CD4-positive, CD25-positive, alpha-beta regulatory T cell (primary cell): ENCODE data around the gene C1orf216. TPM values are rescaled to one million over a fixed set of nuclear protein-coding genes. Genes with fewer than 3 reads are reported as not detected.
"Not testable (repeated sequence)": the region's sequence is repeated elsewhere in the genome, so short reads cannot be mapped to it uniquely, and the experiment has no call there.

Experiments
- ATAC-seq, 2 donors: fragments of 150-1000 bp; cut with Tn5 transposase; one replicate each; pipeline ENCODE4 v1.10.0; 2021; ENCODE audit warnings: low read depth in 2 of 2, moderate number of reproducible peaks in 2 of 2, moderate library complexity in 1 of 2
- DNase-seq, 3 donors: peaks; one replicate each; pipeline versions ENCODE4 v3.0.0 to v3.0.0-alpha.2; 2012 to 2022; ENCODE audit warnings: mixed read lengths in 1 of 3
- H3K27ac ChIP-seq: one replicate; pipeline ENCODE4 v1.7.0; 2013; ENCODE audit warnings: mild to moderate bottlenecking, low read length; ENCODE audit not compliant: insufficient read depth, poor library complexity, severe bottlenecking
- H3K27me3 ChIP-seq: one replicate; pipeline ENCODE4 v1.7.0; 2013; ENCODE audit warnings: low read length; ENCODE audit not compliant: control insufficient read depth, insufficient read depth
- H3K36me3 ChIP-seq: one replicate; pipeline ENCODE4 v1.7.0; 2013; ENCODE audit warnings: mild to moderate bottlenecking, low read length, moderate library complexity; ENCODE audit not compliant: control insufficient read depth, insufficient read depth
- H3K4me1 ChIP-seq: 2 replicates; pipeline ENCODE4 v1.7.0; 2013; ENCODE audit warnings: mild to moderate bottlenecking, low read length; ENCODE audit not compliant: insufficient read depth, control insufficient read depth, poor library complexity, severe bottlenecking
- H3K4me3 ChIP-seq: one replicate; pipeline ENCODE4 v1.7.0; 2013; ENCODE audit warnings: low read depth, mild to moderate bottlenecking, low read length, moderate library complexity
- H3K9me3 ChIP-seq, 2 experiments: 1 replicate in 1 of 2; 2 replicates in 1 of 2; pipeline ENCODE4 v1.7.0; 2013; ENCODE audit warnings: low read length in 2 of 2, mild to moderate bottlenecking in 1 of 2, moderate library complexity in 1 of 2; ENCODE audit not compliant: control insufficient read depth in 2 of 2
- H3K27ac Mint-ChIP-seq, 3 donors: one replicate each; pipeline ENCODE4 v1.8.0; 2020 to 2022; ENCODE audit warnings: mild to moderate bottlenecking in 3 of 3, mixed read lengths in 3 of 3, moderate library complexity in 2 of 3
- H3K27me3 Mint-ChIP-seq: one replicate; pipeline ENCODE4 v1.8.0; 2022; ENCODE audit warnings: mild to moderate bottlenecking, mixed read lengths
- H3K36me3 Mint-ChIP-seq: one replicate; pipeline ENCODE4 v1.8.0; 2020; ENCODE audit warnings: mixed read lengths
- H3K4me1 Mint-ChIP-seq, 4 donors: one replicate each; pipeline ENCODE4 v1.8.0; 2020 to 2022; ENCODE audit warnings: mixed read lengths in 4 of 4, mild to moderate bottlenecking in 1 of 4
- H3K4me3 Mint-ChIP-seq, 4 donors: one replicate each; pipeline ENCODE4 v1.8.0; 2020 to 2022; ENCODE audit warnings: mild to moderate bottlenecking in 4 of 4, mixed read lengths in 4 of 4, moderate library complexity in 3 of 4
- H3K9me3 Mint-ChIP-seq, 7 donors: one replicate each; pipeline ENCODE4 v1.8.0; 2020 to 2022; ENCODE audit warnings: mixed read lengths in 7 of 7, mild to moderate bottlenecking in 3 of 7, moderate library complexity in 2 of 7
- polyA plus RNA-seq, 4 donors: library from polyadenylated mRNA; unstranded; fragments of 300-500 nt; fragmentation: Illumina TruSeq; gene quantifications; one replicate each; pipeline ENCODE4 v1.2.3, GENCODE V29; 2021
- total RNA-seq: library from RNA; stranded (reverse); gene quantifications from one replicate; pipeline ENCODE4 v1.2.3, GENCODE V29; 2022

The C1orf216 gene
- total and polyA plus RNA-seq, 5 donors from 2014 or later, result 9.0 to 23.9 (median 14.5) TPM

- Histone ChIP-seq H3K36me3 (no peaks in the 10 kb centered on the region), H3K27ac (no peak overlapping the region), H3K9me3 (no peaks in the 10 kb centered on the region), H3K4me1 (peaks cover 41% of the 10 kb centered on the region), H3K27me3 (no peaks in the 10 kb centered on the region), H3K4me3 (peak overlapping the region; percentile 22)
- ATAC-seq (no peak), DNase-seq (no peak)
- Mint-ChIP-seq H3K27me3 (no peaks in the 10 kb centered on the region), H3K9me3 (no peaks in the 10 kb centered on the region), H3K4me3 (peak overlapping the region; percentile 0 to 74 (median 46)), H3K36me3 (peaks cover 6% of the 10 kb centered on the region), H3K4me1 (peaks cover 19 to 38% (median 32%) of the 10 kb centered on the region in 4 donors), H3K27ac (peak overlapping the region in 2 of 3 donors; percentile 50 to 85)
Measured at GRCh38 chr1:35714921-35715567, 3.6 kb downstream of the C1orf216 start.

GRCh38 chr1:35711098-35711497, 7.6 kb downstream of the C1orf216 start:
- not testable (repeated sequence) for ATAC-seq, H3K27ac ChIP-seq, H3K27me3 ChIP-seq, H3K36me3 Mint-ChIP-seq, H3K9me3 ChIP-seq, H3K36me3 ChIP-seq, H3K9me3 Mint-ChIP-seq, H3K4me3 Mint-ChIP-seq, H3K27ac Mint-ChIP-seq, H3K4me3 ChIP-seq, DNase-seq
- H3K4me1 Mint-ChIP-seq, result peaks cover 10 to 34% (median 20%) of the 10 kb centered on the region in 4 donors
- peaks cover 33% of the 10 kb centered on the region for H3K4me1 ChIP-seq
- H3K27me3 Mint-ChIP-seq, result peaks cover 27% of the 10 kb centered on the region

GRCh38 chr1:35708952-35709351, 9.7 kb downstream of the C1orf216 start:
- ATAC-seq, result no peak
- no peaks in the 10 kb centered on the region for H3K36me3 Mint-ChIP-seq
- H3K27me3 ChIP-seq, result peaks cover 7% of the 10 kb centered on the region

GRCh38 chr1:35708441-35708921, 10.2 kb downstream of the C1orf216 start:
- H3K4me3 ChIP-seq, result no peak overlapping the region
- DNase-seq (peak in 1 of 3 donors; percentile 9), ATAC-seq (no peak)
- H3K27ac Mint-ChIP-seq, result peak overlapping the region in 1 of 3 donors; percentile 81
- peaks cover 18% of the 10 kb centered on the region for H3K4me1 ChIP-seq
- no peaks in the 10 kb centered on the region for H3K36me3 ChIP-seq
- peaks cover 7% of the 10 kb centered on the region for H3K27me3 ChIP-seq
- peaks cover 3 to 20% (median 11%) of the 10 kb centered on the region in 4 donors for H3K4me1 Mint-ChIP-seq
- peaks cover 47% of the 10 kb centered on the region for H3K27me3 Mint-ChIP-seq
- H3K9me3 Mint-ChIP-seq, result peaks cover 0 to 2% (median 0%) of the 10 kb centered on the region in 7 donors
- no peak overlapping the region for H3K27ac ChIP-seq
- H3K36me3 Mint-ChIP-seq, result no peaks in the 10 kb centered on the region
- peak overlapping the region; percentile 59 to 87 (median 78) for H3K4me3 Mint-ChIP-seq
- H3K9me3 ChIP-seq, result no peaks in the 10 kb centered on the region

More at GRCh38 chr1:35708952-35709351, 9.7 kb downstream of the C1orf216 start:
- peaks cover 18% of the 10 kb centered on the region for H3K4me1 ChIP-seq
- H3K9me3 ChIP-seq, result no peaks in the 10 kb centered on the region
- Mint-ChIP-seq H3K4me3 (peak overlapping the region; percentile 59 to 87 (median 78)), H3K27me3 (peaks cover 44% of the 10 kb centered on the region), H3K27ac (peak overlapping the region in 1 of 3 donors; percentile 81), H3K9me3 (peaks cover 0 to 2% (median 0%) of the 10 kb centered on the region in 7 donors), H3K4me1 (peaks cover 3 to 20% (median 11%) of the 10 kb centered on the region in 4 donors)
- no peaks in the 10 kb centered on the region for H3K36me3 ChIP-seq
- no peak overlapping the region for H3K4me3 ChIP-seq
- H3K27ac ChIP-seq, result no peak overlapping the region
- DNase-seq, result no peak

- ATAC-seq (peak; percentile 26 to 42), DNase-seq (peak in 2 of 3 donors; percentile 13 to 21)
- Histone ChIP-seq H3K4me3 (no peak overlapping the region), H3K36me3 (no peaks in the 10 kb centered on the region), H3K27ac (no peak overlapping the region), H3K27me3 (peaks cover 11% of the 10 kb centered on the region), H3K9me3 (no peaks in the 10 kb centered on the region), H3K4me1 (peaks cover 18% of the 10 kb centered on the region)
- H3K36me3 Mint-ChIP-seq, result no peaks in the 10 kb centered on the region
- H3K27me3 Mint-ChIP-seq, result peaks cover 52% of the 10 kb centered on the region
- H3K4me1 Mint-ChIP-seq, result peaks cover 3 to 20% (median 11%) of the 10 kb centered on the region in 4 donors
- H3K9me3 Mint-ChIP-seq, result peaks cover 0 to 2% (median 0%) of the 10 kb centered on the region in 7 donors
- H3K4me3 Mint-ChIP-seq, result peak overlapping the region; percentile 82 to 87 (median 85)
- no peak overlapping the region for H3K27ac Mint-ChIP-seq
Measured at GRCh38 chr1:35707601-35708440, 10.9 kb downstream of the C1orf216 start.

- peaks cover 56% of the 10 kb centered on the region for H3K27me3 Mint-ChIP-seq
- peak in 1 of 3 donors; percentile 31 for DNase-seq
Measured at GRCh38 chr1:35706846-35707600, 11.7 kb downstream of the C1orf216 start.

GRCh38 chr1:35702508-35702907, 16.2 kb downstream of the C1orf216 start:
- Mint-ChIP-seq H3K27ac (no peak overlapping the region), H3K9me3 (peaks cover 0 to 2% (median 0%) of the 10 kb centered on the region in 7 donors)

More at GRCh38 chr1:35706846-35707600, 11.7 kb downstream of the C1orf216 start:
- Mint-ChIP-seq H3K36me3 (no peaks in the 10 kb centered on the region), H3K4me1 (peaks cover 3 to 20% (median 11%) of the 10 kb centered on the region in 4 donors), H3K27ac (peak overlapping the region in 1 of 3 donors; percentile 75), H3K4me3 (peak overlapping the region; percentile 66 to 84 (median 74)), H3K9me3 (peaks cover 0 to 2% (median 0%) of the 10 kb centered on the region in 7 donors)
- Histone ChIP-seq H3K27ac (no peak overlapping the region), H3K36me3 (no peaks in the 10 kb centered on the region), H3K4me1 (peaks cover 18% of the 10 kb centered on the region), H3K4me3 (no peak overlapping the region), H3K27me3 (peaks cover 11% of the 10 kb centered on the region), H3K9me3 (no peaks in the 10 kb centered on the region)
- ATAC-seq, result peak; percentile 19 to 32

More at GRCh38 chr1:35702508-35702907, 16.2 kb downstream of the C1orf216 start:
- Mint-ChIP-seq H3K4me1 (peaks cover 0 to 13% (median 6%) of the 10 kb centered on the region in 4 donors), H3K27me3 (peaks cover 82% of the 10 kb centered on the region), H3K4me3 (peak overlapping the region in 1 of 4 donors; percentile 17), H3K36me3 (no peaks in the 10 kb centered on the region)
- Histone ChIP-seq H3K27me3 (peaks cover 34% of the 10 kb centered on the region), H3K4me1 (peaks cover 6% of the 10 kb centered on the region), H3K27ac (no peak overlapping the region), H3K36me3 (no peaks in the 10 kb centered on the region), H3K9me3 (no peaks in the 10 kb centered on the region), H3K4me3 (no peak overlapping the region)
- DNase-seq, result no peak
- ATAC-seq, result no peak
